T-helper 1 cell treated with Interleukin-12 subunit alpha and Interleukin-12 subunit beta and Interleukin-4 antibody, amounts not matched to agents 30 μg/mL and 1 μg/mL, for 36 hours (primary cell): ENCODE results near the gene RDH11.
"Not testable (repeated sequence)": the region's sequence is repeated elsewhere in the genome, so short reads cannot be mapped to it uniquely, and the experiment has no call there.

Experiments used
- H3K27ac Mint-ChIP-seq: one replicate; pipeline ENCODE4 v1.8.0; 2021; ENCODE audit warnings: mild to moderate bottlenecking, mixed read lengths
- H3K27me3 Mint-ChIP-seq: one replicate; pipeline ENCODE4 v1.8.0; 2021; ENCODE audit warnings: low read depth, mixed read lengths
- H3K36me3 Mint-ChIP-seq: one replicate; pipeline ENCODE4 v1.8.0; 2021; ENCODE audit warnings: low read depth, mixed read lengths
- H3K4me1 Mint-ChIP-seq: one replicate; pipeline ENCODE4 v1.8.0; 2021; ENCODE audit warnings: low read depth, mixed read lengths
- H3K4me3 Mint-ChIP-seq: one replicate; pipeline ENCODE4 v1.8.0; 2021; ENCODE audit warnings: mild to moderate bottlenecking, moderate library complexity, mixed read lengths
- H3K9me3 Mint-ChIP-seq: one replicate; pipeline ENCODE4 v1.8.0; 2021; ENCODE audit warnings: mixed read lengths

RDH11 gene

GRCh38 chr14:67719385-67719784 is 23.8 kb upstream of the RDH11 start:
- not testable (repeated sequence) for H3K27ac Mint-ChIP-seq, H3K4me1 Mint-ChIP-seq, H3K4me3 Mint-ChIP-seq, H3K9me3 Mint-ChIP-seq, H3K36me3 Mint-ChIP-seq
- peaks cover 31% of the 10 kb centered on the region for H3K27me3 Mint-ChIP-seq

- peaks cover 5% of the 10 kb centered on the region for H3K4me1 Mint-ChIP-seq
- no peaks in the 10 kb centered on the region for H3K36me3 Mint-ChIP-seq
- no peak overlapping the region for H3K4me3 Mint-ChIP-seq
- H3K27me3 Mint-ChIP-seq = peaks cover 26% of the 10 kb centered on the region
- no peaks in the 10 kb centered on the region for H3K9me3 Mint-ChIP-seq
- H3K27ac Mint-ChIP-seq = no peak overlapping the region
Measured at GRCh38 chr14:67718265-67718664, 22.7 kb upstream of the RDH11 start.

GRCh38 chr14:67717048-67717447 is 21.5 kb upstream of the RDH11 start:
- Mint-ChIP-seq H3K27ac (no peak overlapping the region), H3K4me3 (no peak overlapping the region), H3K4me1 (no peaks in the 10 kb centered on the region), H3K36me3 (no peaks in the 10 kb centered on the region), H3K9me3 (no peaks in the 10 kb centered on the region), H3K27me3 (peaks cover 16% of the 10 kb centered on the region)

- Mint-ChIP-seq H3K9me3 (peaks cover 21% of the 10 kb centered on the region), H3K4me1 (no peaks in the 10 kb centered on the region), H3K4me3 (no peak overlapping the region), H3K27ac (no peak overlapping the region), H3K27me3 (peaks cover 8% of the 10 kb centered on the region), H3K36me3 (peaks cover 2% of the 10 kb centered on the region)
Measured at GRCh38 chr14:67710209-67710608, 14.6 kb upstream of the RDH11 start.

- peaks cover 21% of the 10 kb centered on the region for H3K9me3 Mint-ChIP-seq
- not testable (repeated sequence) for H3K27me3 Mint-ChIP-seq, H3K36me3 Mint-ChIP-seq, H3K4me3 Mint-ChIP-seq, H3K4me1 Mint-ChIP-seq, H3K27ac Mint-ChIP-seq
Measured at GRCh38 chr14:67709796-67710195, 14.2 kb upstream of the RDH11 start.

- H3K27me3 Mint-ChIP-seq, H3K36me3 Mint-ChIP-seq, H3K4me1 Mint-ChIP-seq, H3K4me3 Mint-ChIP-seq, H3K27ac Mint-ChIP-seq: not testable (repeated sequence)
- peaks cover 21% of the 10 kb centered on the region for H3K9me3 Mint-ChIP-seq
Measured at GRCh38 chr14:67709346-67709745, 13.8 kb upstream of the RDH11 start.

GRCh38 chr14:67705211-67705610 is 9.6 kb upstream of the RDH11 start:
- Mint-ChIP-seq H3K27me3 (peaks cover 3% of the 10 kb centered on the region), H3K4me1 (no peaks in the 10 kb centered on the region), H3K9me3 (peaks cover 14% of the 10 kb centered on the region), H3K4me3 (no peak overlapping the region), H3K36me3 (peaks cover 2% of the 10 kb centered on the region), H3K27ac (no peak overlapping the region)

GRCh38 chr14:67704484-67705089 is 9.0 kb upstream of the RDH11 start:
- Mint-ChIP-seq H3K4me1 (no peaks in the 10 kb centered on the region), H3K4me3 (no peak overlapping the region), H3K27me3 (peaks cover 3% of the 10 kb centered on the region), H3K27ac (no peak overlapping the region), H3K9me3 (peaks cover 8% of the 10 kb centered on the region), H3K36me3 (no peaks in the 10 kb centered on the region)

- Mint-ChIP-seq H3K9me3 (peaks cover 4% of the 10 kb centered on the region), H3K27ac (no peak overlapping the region), H3K27me3 (peaks cover 3% of the 10 kb centered on the region), H3K4me3 (no peak overlapping the region), H3K4me1 (no peaks in the 10 kb centered on the region), H3K36me3 (no peaks in the 10 kb centered on the region)
Measured at GRCh38 chr14:67703997-67704396, 8.4 kb upstream of the RDH11 start.

- not testable (repeated sequence) for H3K36me3 Mint-ChIP-seq, H3K4me1 Mint-ChIP-seq, H3K4me3 Mint-ChIP-seq, H3K27ac Mint-ChIP-seq, H3K9me3 Mint-ChIP-seq, H3K27me3 Mint-ChIP-seq
Measured at GRCh38 chr14:67701492-67701891, 5.9 kb upstream of the RDH11 start, which contains the start of gene RDH12. Gene RDH12 (plus strand): TSS chr14:67701886. CDS start chr14:67722643, 20,757 bp downstream.

- no peak overlapping the region for H3K4me3 Mint-ChIP-seq
- H3K27ac Mint-ChIP-seq = no peak overlapping the region
- H3K36me3 Mint-ChIP-seq = no peaks in the 10 kb centered on the region
- H3K4me1 Mint-ChIP-seq = peaks cover 19% of the 10 kb centered on the region
- H3K9me3 Mint-ChIP-seq = no peaks in the 10 kb centered on the region
- H3K27me3 Mint-ChIP-seq = no peaks in the 10 kb centered on the region
Measured at GRCh38 chr14:67698179-67698578, 2.6 kb upstream of the RDH11 start.

GRCh38 chr14:67697006-67697405 is 1.4 kb upstream of the RDH11 start:
- no peaks in the 10 kb centered on the region for H3K27me3 Mint-ChIP-seq
- peaks cover 24% of the 10 kb centered on the region for H3K4me1 Mint-ChIP-seq
- H3K36me3 Mint-ChIP-seq = peaks cover 4% of the 10 kb centered on the region
- H3K27ac Mint-ChIP-seq = no peak overlapping the region
- no peak overlapping the region for H3K4me3 Mint-ChIP-seq
- no peaks in the 10 kb centered on the region for H3K9me3 Mint-ChIP-seq

- Mint-ChIP-seq H3K4me3 (peak overlapping the region; percentile 91), H3K27me3 (no peaks in the 10 kb centered on the region), H3K9me3 (no peaks in the 10 kb centered on the region), H3K36me3 (peaks cover 18% of the 10 kb centered on the region), H3K27ac (peak overlapping the region; percentile 97), H3K4me1 (peaks cover 33% of the 10 kb centered on the region)
Measured at GRCh38 chr14:67694791-67695393, 672 bp downstream of the RDH11 start.

- no peak overlapping the region for H3K4me3 Mint-ChIP-seq
- no peaks in the 10 kb centered on the region for H3K27me3 Mint-ChIP-seq
- no peaks in the 10 kb centered on the region for H3K9me3 Mint-ChIP-seq
- H3K36me3 Mint-ChIP-seq = peaks cover 49% of the 10 kb centered on the region
- H3K27ac Mint-ChIP-seq = no peak overlapping the region
- peaks cover 28% of the 10 kb centered on the region for H3K4me1 Mint-ChIP-seq
Measured at GRCh38 chr14:67690011-67690410, 5.6 kb downstream of the RDH11 start.

GRCh38 chr14:67683842-67684241 is 11.7 kb downstream of the RDH11 start:
- Mint-ChIP-seq H3K27me3 (no peaks in the 10 kb centered on the region), H3K4me3 (no peak overlapping the region), H3K36me3 (peaks cover 59% of the 10 kb centered on the region), H3K4me1 (peaks cover 21% of the 10 kb centered on the region), H3K27ac (no peak overlapping the region), H3K9me3 (no peaks in the 10 kb centered on the region)
